Esophagus (tissue), 2 donors: Measurements from ENCODE around the gene GPRASP3. TPM values are rescaled to one million over a fixed set of nuclear protein-coding genes. Genes with fewer than 3 reads are reported as not detected.
A peak's percentile ranks its signal among the peaks of the same experiment; 100 is the strongest.
"Not testable (repeated sequence)": the region's sequence is repeated elsewhere in the genome, so short reads cannot be mapped to it uniquely, and the experiment has no call there.

Source experiments
- H3K27ac ChIP-seq, 2 donors: one replicate each; pipeline ENCODE4 v1.5.1; 2013; ENCODE audit warnings: low read depth in 2 of 2, mild to moderate bottlenecking in 2 of 2, inconsistent platforms in 1 of 2, low read length in 1 of 2, moderate library complexity in 1 of 2
- H3K27me3 ChIP-seq, 2 donors: one replicate each; pipeline ENCODE4 v1.6.1; 2013; ENCODE audit warnings: low read length in 2 of 2, control low read depth in 1 of 2, mild to moderate bottlenecking in 1 of 2; ENCODE audit not compliant: insufficient read depth in 2 of 2, control insufficient read depth in 1 of 2
- H3K36me3 ChIP-seq, 2 donors: one replicate each; pipeline ENCODE4 v1.6.1; 2013; ENCODE audit warnings: low read length in 1 of 2; ENCODE audit not compliant: control insufficient read depth in 2 of 2, insufficient read depth in 2 of 2
- H3K4me1 ChIP-seq, 2 donors: one replicate each; pipeline ENCODE4 v1.6.1; 2013; ENCODE audit warnings: low read length in 1 of 2; ENCODE audit not compliant: control insufficient read depth in 2 of 2, insufficient read depth in 2 of 2
- H3K4me3 ChIP-seq, 2 donors: one replicate each; pipeline ENCODE4 v1.5.1; 2013; ENCODE audit warnings: low read length in 2 of 2, mild to moderate bottlenecking in 2 of 2, low read depth in 1 of 2, moderate library complexity in 1 of 2
- H3K9me3 ChIP-seq, 2 donors: one replicate each; pipeline ENCODE4 v1.6.1; 2013; ENCODE audit warnings: mild to moderate bottlenecking in 2 of 2, low read depth in 1 of 2, low read length in 1 of 2, moderate library complexity in 1 of 2; ENCODE audit not compliant: control insufficient read depth in 2 of 2, insufficient read depth in 1 of 2
- WGBS, 2 donors: extraction: QIAGEN DNeasy Blood & Tissue Kit; methylation state at CpG; one replicate each; pipeline ENCODE4 v1.1.7; 2013; 5-methylcytosine and 5-hydroxymethylcytosine counted together
- polyA plus RNA-seq, 2 donors: library from polyadenylated mRNA; stranded (reverse); fragments of 200-250 nt; gene quantifications; one replicate each; pipeline ENCODE4 v1.2.3, GENCODE V29; 2013
- donor health status: healthy with polysubstance abuse.
- donor health status: Bipolar disorder and iron deficiency.

GPRASP3 gene, protein sequence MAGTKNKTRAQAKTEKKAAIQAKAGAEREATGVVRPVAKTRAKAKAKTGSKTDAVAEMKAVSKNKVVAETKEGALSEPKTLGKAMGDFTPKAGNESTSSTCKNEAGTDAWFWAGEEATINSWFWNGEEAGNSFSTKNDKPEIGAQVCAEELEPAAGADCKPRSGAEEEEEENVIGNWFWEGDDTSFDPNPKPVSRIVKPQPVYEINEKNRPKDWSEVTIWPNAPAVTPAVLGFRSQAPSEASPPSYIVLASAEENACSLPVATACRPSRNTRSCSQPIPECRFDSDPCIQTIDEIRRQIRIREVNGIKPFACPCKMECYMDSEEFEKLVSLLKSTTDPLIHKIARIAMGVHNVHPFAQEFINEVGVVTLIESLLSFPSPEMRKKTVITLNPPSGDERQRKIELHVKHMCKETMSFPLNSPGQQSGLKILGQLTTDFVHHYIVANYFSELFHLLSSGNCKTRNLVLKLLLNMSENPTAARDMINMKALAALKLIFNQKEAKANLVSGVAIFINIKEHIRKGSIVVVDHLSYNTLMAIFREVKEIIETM
- polyA plus RNA-seq: under 1 TPM; 0.39 to 0.72 TPM

DNA sequence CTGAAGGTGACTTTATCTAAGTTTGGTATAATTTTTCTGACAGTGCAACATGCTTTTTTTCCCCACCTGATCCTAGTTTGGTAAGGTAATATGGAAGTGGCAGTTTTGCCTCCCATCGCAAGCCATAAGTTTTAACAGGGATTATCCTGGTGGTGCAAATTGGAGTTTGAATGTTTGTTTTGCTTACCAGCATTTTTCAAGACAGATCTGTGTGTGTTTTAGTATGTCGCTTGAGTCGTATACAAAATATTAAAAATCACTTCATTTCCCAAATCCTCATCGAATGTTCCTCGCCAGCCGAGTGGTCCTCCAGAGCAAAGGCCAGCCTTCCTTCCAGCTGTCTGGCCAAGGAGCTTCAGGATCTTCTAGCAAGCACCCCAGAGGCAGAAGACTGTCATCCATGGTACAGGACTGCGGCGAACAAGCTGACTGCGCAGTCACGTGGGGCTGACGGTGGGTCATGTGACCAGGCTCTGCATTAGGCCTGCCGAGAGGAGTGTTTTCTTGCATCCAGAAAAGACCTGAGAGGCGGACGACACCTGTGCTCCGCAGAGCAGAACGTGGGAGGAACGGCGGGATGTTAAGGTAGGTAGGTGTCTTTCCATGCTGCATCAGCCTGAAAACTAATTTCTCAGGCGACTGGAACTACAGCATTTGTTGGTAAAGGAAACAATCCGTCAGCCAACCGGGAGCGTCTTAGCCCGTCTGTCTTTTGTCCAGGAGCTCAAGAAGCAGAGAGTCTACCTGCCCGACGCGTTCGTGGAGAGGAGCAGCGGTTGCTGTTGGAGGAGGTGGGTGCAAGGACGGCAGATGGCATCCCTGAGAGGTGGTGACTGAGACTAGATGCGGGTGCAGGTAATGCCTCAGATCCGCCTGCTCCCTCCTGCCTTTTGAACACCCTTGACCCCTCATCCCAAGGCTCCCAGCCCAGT is at the start of gene GPRASP3:
Gene GPRASP3 (plus strand): TSS at position 507 of the 932 bp plus-strand sequence. CDS start 28,253 bp downstream, outside the sequence.
- 11 to 37% methylated on average over 31 of the region's 31 CpGs for WGBS, 2 donors
- Histone ChIP-seq H3K9me3 (no peaks in the 10 kb centered on the region), H3K27me3 (no peaks in the 10 kb centered on the region), H3K4me3 (peak within 1 kb of the TSS; percentile 22 to 53), H3K27ac (peak within 1 kb of the TSS in 1 of 2 donors; percentile 26), H3K4me1 (no peaks in the 10 kb centered on the region), H3K36me3 (no peaks in the 10 kb centered on the region)

DNA sequence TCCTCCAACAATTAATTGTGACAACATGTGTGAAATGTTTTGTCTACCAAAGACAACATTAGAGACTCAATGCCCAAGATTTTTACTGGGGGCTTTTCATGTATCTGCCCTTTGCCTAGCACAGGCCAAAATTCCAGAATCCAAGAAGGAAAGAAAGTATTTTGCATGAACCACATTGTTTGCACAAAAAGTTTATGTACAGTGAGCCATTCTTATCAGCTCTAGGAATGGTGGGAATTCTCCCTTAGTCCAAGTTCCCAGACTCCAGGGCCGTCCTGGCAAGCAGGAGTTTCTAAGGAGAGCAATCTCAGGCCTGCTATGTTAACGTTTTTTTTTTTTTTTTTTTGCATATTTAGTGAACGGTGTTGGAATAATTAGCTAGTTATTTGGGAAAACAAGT is 47.7 kb upstream of the GPRASP3 start:
- H3K27me3 ChIP-seq: no peaks in the 10 kb centered on the region
- no peak overlapping the region for H3K27ac ChIP-seq
- 42 to 48% methylated on average over 3 of the region's 3 CpGs for WGBS, 2 donors
- H3K36me3 ChIP-seq: no peaks in the 10 kb centered on the region
- H3K9me3 ChIP-seq: no peaks in the 10 kb centered on the region
- H3K4me3 ChIP-seq: no peak overlapping the region
- H3K4me1 ChIP-seq: no peaks in the 10 kb centered on the region

- H3K36me3 ChIP-seq, H3K27ac ChIP-seq, H3K9me3 ChIP-seq, H3K27me3 ChIP-seq, H3K4me3 ChIP-seq, H3K4me1 ChIP-seq: not testable (repeated sequence)
- 64 to 96% methylated on average over 1 of the region's 1 CpG for WGBS, 2 donors
These were observed 43.1 kb upstream of the GPRASP3 start for GRCh38 chrX:102677479-102677878.

DNA sequence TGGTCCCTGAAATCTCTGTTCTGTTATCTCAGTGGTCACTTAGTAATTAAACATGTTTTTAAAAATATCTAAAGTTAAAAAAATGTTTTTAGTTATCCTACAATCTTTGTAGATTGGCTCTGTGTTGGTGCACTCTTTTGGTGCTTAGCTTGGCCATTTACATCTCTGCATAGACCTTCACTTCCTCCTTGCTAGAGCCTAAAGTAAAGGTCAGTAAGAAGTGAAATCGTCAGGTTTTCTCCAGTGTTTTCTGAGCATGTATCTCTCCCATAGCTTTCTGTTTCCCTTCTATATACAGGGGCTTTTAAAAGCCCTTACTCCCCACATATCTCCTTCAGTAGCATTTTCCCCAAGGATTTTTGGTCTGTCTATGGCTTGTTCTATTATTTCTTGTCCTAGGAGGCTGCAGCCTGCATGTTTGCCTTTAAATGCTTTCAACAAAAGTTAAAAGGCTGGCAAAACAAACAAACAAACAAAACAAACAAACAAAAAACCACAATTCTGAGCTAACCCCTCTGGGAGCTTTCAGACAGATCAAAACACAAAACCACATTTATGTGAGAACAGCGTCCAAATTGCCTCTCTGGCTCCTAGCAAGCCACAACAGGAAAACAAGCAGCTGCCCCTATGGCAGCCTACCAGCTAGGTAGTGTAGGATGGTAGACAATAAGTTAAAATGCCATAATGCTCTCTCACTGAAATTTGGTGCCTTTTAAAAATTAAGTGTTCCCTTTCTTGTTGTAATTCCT is 35.6 kb upstream of the GPRASP3 start:
- no peaks in the 10 kb centered on the region for H3K9me3 ChIP-seq
- H3K27me3 ChIP-seq: no peaks in the 10 kb centered on the region
- H3K4me3 ChIP-seq: no peak overlapping the region
- 38% methylated on average over 2 of the region's 2 CpGs for WGBS, 2 donors
- no peaks in the 10 kb centered on the region for H3K36me3 ChIP-seq
- no peak overlapping the region for H3K27ac ChIP-seq
- no peaks in the 10 kb centered on the region for H3K4me1 ChIP-seq

DNA sequence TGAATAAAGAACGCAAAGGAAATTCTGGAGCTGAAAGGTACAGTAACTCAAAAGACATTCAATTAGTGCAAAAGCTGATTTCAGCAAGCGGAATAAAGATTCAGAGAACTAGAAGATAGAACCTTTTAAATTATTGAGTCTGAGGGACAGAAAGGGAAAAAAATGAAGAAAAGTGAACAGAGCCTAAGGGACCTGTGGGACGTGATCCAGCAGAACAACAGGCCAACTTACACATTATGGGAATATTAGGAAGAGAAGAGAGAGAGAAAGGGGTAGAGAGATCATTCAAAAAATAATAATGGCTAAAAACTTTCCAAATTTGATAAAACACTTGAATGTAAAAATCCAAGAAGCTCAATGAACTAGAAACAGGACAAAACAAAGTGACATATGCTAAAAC is 25.8 kb upstream of the GPRASP3 start:
- no peak overlapping the region for H3K27ac ChIP-seq
- WGBS, 2 donors: 86 to 96% methylated on average over 3 of the region's 3 CpGs
- no peaks in the 10 kb centered on the region for H3K27me3 ChIP-seq
- no peaks in the 10 kb centered on the region for H3K4me1 ChIP-seq
- no peak overlapping the region for H3K4me3 ChIP-seq
- H3K36me3 ChIP-seq: no peaks in the 10 kb centered on the region
- H3K9me3 ChIP-seq: peaks cover 0 to 2% of the 10 kb centered on the region in 2 donors

GRCh38 chrX:102696306-102696705 is 24.2 kb upstream of the GPRASP3 start:
- no peaks in the 10 kb centered on the region for H3K4me1 ChIP-seq

DNA sequence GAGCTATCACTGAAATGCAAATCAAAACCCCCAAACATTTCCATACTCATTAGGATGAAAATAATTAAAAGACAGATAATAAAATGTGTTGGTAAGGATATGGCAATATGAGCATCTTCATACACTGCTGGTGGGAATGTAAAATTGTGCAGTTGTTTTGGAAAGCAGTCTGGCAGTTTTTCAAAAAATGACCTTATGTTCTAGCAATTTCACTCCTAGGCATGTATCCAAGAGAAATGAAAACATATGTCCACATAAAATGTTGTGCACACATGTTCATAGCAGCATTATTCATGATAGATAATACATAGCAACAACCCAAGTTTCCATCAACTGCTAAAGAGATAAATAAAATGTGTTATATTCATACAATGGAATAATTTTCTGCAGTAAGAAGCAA is 23.0 kb upstream of the GPRASP3 start:
- H3K4me3 ChIP-seq: no peak overlapping the region
- H3K9me3 ChIP-seq: no peaks in the 10 kb centered on the region
- no peaks in the 10 kb centered on the region for H3K4me1 ChIP-seq
- H3K36me3 ChIP-seq: no peaks in the 10 kb centered on the region
- no peaks in the 10 kb centered on the region for H3K27me3 ChIP-seq
- H3K27ac ChIP-seq: no peak overlapping the region

More at GRCh38 chrX:102696306-102696705, 24.2 kb upstream of the GPRASP3 start:
- no peaks in the 10 kb centered on the region for H3K27me3 ChIP-seq
- no peak overlapping the region for H3K27ac ChIP-seq
- H3K4me3 ChIP-seq: no peak overlapping the region
- H3K36me3 ChIP-seq: no peaks in the 10 kb centered on the region
- peaks cover 0 to 1% of the 10 kb centered on the region in 2 donors for H3K9me3 ChIP-seq

GRCh38 chrX:102708900-102709299 is 11.6 kb upstream of the GPRASP3 start:
- Histone ChIP-seq H3K4me3 (no peak overlapping the region), H3K36me3 (no peaks in the 10 kb centered on the region), H3K27ac (no peak overlapping the region), H3K4me1 (peaks cover 0 to 2% of the 10 kb centered on the region in 2 donors), H3K27me3 (peaks cover 0 to 2% of the 10 kb centered on the region in 2 donors), H3K9me3 (no peaks in the 10 kb centered on the region)
- WGBS, 2 donors: 38 to 68% methylated on average over 2 of the region's 2 CpGs

GRCh38 chrX:102711872-102712215 is 8.7 kb upstream of the GPRASP3 start:
- H3K36me3 ChIP-seq: no peaks in the 10 kb centered on the region
- H3K27ac ChIP-seq: no peak overlapping the region
- peak overlapping the region; percentile 54 to 62 for H3K4me3 ChIP-seq
- WGBS, 2 donors: 8 to 22% methylated on average over 17 to 19 of the region's 19 CpGs
- peaks cover 0 to 2% of the 10 kb centered on the region in 2 donors for H3K4me1 ChIP-seq
- no peaks in the 10 kb centered on the region for H3K27me3 ChIP-seq
- no peaks in the 10 kb centered on the region for H3K9me3 ChIP-seq
